ENCODE measurements around the gene SLC38A6. TPM values are rescaled to one million over a fixed set of nuclear protein-coding genes. Genes with fewer than 3 reads are reported as not detected.

Gene SLC38A6
- total RNA-seq, 1 experiment from 2014 or later, result 28.0 TPM

GRCh38 chr14:60970146-60970545 is 10.9 kb upstream of the SLC38A6 start:
- no TSS peak for BruUV-seq (replicated peaks)
- TF ChIP-seq CTCF (conservative IDR thresholded peaks at IDR 0.05; ENCODE audit: low read depth, low read length) (no peak), EZH2 (IDR thresholded peaks at IDR 0.05; ENCODE audit: borderline replicate concordance, low read depth, low read length, poor library complexity, severe bottlenecking) (no peak)
- H3K27me3 ChIP-seq (replicated peaks; ENCODE audit: insufficient read depth, low read depth, low read length, poor library complexity), result no peaks in the 10 kb centered on the region
- intact Hi-C loops (cut with micrococcal nuclease; ENCODE audit: unreplicated experiment), result no loop called here
- H3K9me3 ChIP-seq (ENCODE audit: low read depth, low read length, poor library complexity, severe bottlenecking), result no peaks in the 10 kb centered on the region
- H3K36me3 ChIP-seq (ENCODE audit: insufficient read depth, low read length, poor library complexity, severe bottlenecking), result peaks cover 11% of the 10 kb centered on the region
- DNase-seq (ENCODE audit: low spot score), result no peak
- H3K4me1 ChIP-seq (ENCODE audit: insufficient read depth, low read length, poor library complexity, severe bottlenecking), result no peaks in the 10 kb centered on the region
- POLR2A ChIA-PET (ENCODE audit: low non-redundant PET), result no interaction called here
- CTCF ChIA-PET, result no interaction called here
- H3K27ac ChIP-seq (ENCODE audit: low read depth, low read length, poor library complexity, severe bottlenecking), result no peak overlapping the region
- H3K4me3 ChIP-seq (ENCODE audit: low read depth, low read length, poor library complexity, severe bottlenecking), result no peak overlapping the region

- DNase-seq (ENCODE audit: low spot score), result no peak
- intact Hi-C loops (cut with micrococcal nuclease; ENCODE audit: unreplicated experiment), result no loop called here
- Histone ChIP-seq H3K9me3 (ENCODE audit: low read depth, low read length, poor library complexity, severe bottlenecking) (no peaks in the 10 kb centered on the region), H3K4me1 (ENCODE audit: insufficient read depth, low read length, poor library complexity, severe bottlenecking) (no peaks in the 10 kb centered on the region), H3K4me3 (ENCODE audit: low read depth, low read length, poor library complexity, severe bottlenecking) (no peak overlapping the region), H3K36me3 (ENCODE audit: insufficient read depth, low read length, poor library complexity, severe bottlenecking) (peaks cover 17% of the 10 kb centered on the region), H3K27ac (ENCODE audit: low read depth, low read length, poor library complexity, severe bottlenecking) (no peak overlapping the region), H3K27me3 (replicated peaks; ENCODE audit: insufficient read depth, low read depth, low read length, poor library complexity) (no peaks in the 10 kb centered on the region)
- no peak for TF ChIP-seq EZH2 (IDR thresholded peaks at IDR 0.05; ENCODE audit: borderline replicate concordance, low read depth, low read length, poor library complexity, severe bottlenecking)
- no peak for TF ChIP-seq CTCF (conservative IDR thresholded peaks at IDR 0.05; ENCODE audit: low read depth, low read length)
- no TSS peak for BruUV-seq (replicated peaks)
- POLR2A ChIA-PET (ENCODE audit: low non-redundant PET), result no interaction called here
- CTCF ChIA-PET, result no interaction called here
Observed at GRCh38 chr14:60971271-60971670, 9.8 kb upstream of the SLC38A6 start.

GRCh38 chr14:60972295-60972694 is 8.8 kb upstream of the SLC38A6 start:
- no TSS peak for BruUV-seq (replicated peaks)
- POLR2A ChIA-PET (ENCODE audit: low non-redundant PET), result no interaction called here

More at GRCh38 chr14:60972295-60972694, 8.8 kb upstream of the SLC38A6 start:
- H3K27me3 ChIP-seq (replicated peaks; ENCODE audit: insufficient read depth, low read depth, low read length, poor library complexity), result no peaks in the 10 kb centered on the region
- intact Hi-C loops (cut with micrococcal nuclease; ENCODE audit: unreplicated experiment), result no loop called here
- no peak for DNase-seq (ENCODE audit: low spot score)
- CTCF ChIA-PET, result no interaction called here
- H3K4me3 ChIP-seq (ENCODE audit: low read depth, low read length, poor library complexity, severe bottlenecking), result no peak overlapping the region
- no peak for TF ChIP-seq EZH2 (IDR thresholded peaks at IDR 0.05; ENCODE audit: borderline replicate concordance, low read depth, low read length, poor library complexity, severe bottlenecking)
- no peak for TF ChIP-seq CTCF (conservative IDR thresholded peaks at IDR 0.05; ENCODE audit: low read depth, low read length)
- H3K4me1 ChIP-seq (ENCODE audit: insufficient read depth, low read length, poor library complexity, severe bottlenecking), result no peaks in the 10 kb centered on the region
- peaks cover 24% of the 10 kb centered on the region for H3K36me3 ChIP-seq (ENCODE audit: insufficient read depth, low read length, poor library complexity, severe bottlenecking)
- no peaks in the 10 kb centered on the region for H3K9me3 ChIP-seq (ENCODE audit: low read depth, low read length, poor library complexity, severe bottlenecking)
- no peak overlapping the region for H3K27ac ChIP-seq (ENCODE audit: low read depth, low read length, poor library complexity, severe bottlenecking)

Measured in A673 (cell line).